ENCODE measurements around the gene SCRT2.

DNA sequence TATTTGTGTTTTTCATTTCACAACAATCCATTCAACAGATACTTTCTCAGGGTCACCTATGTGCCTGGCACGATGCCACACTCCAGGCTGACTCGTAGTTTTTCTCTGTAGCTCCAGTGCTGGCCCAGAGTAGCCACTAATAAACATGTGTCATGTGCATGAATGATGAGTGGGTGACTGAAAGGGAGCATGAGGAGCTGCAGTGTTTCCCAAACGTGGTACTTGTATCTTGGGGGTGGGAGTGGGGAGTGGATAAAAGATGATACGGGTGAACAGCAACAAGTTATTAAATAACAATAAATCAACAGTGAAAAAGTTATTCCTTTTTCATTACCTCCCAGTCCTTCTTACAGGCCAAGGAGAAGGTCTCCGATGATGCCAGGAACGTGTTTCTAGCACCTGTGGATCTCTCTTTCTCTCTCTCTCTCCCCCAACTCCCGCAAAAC is 39.7 kb downstream of the SCRT2 start:
- TF ChIP-seq, protein P1, sequence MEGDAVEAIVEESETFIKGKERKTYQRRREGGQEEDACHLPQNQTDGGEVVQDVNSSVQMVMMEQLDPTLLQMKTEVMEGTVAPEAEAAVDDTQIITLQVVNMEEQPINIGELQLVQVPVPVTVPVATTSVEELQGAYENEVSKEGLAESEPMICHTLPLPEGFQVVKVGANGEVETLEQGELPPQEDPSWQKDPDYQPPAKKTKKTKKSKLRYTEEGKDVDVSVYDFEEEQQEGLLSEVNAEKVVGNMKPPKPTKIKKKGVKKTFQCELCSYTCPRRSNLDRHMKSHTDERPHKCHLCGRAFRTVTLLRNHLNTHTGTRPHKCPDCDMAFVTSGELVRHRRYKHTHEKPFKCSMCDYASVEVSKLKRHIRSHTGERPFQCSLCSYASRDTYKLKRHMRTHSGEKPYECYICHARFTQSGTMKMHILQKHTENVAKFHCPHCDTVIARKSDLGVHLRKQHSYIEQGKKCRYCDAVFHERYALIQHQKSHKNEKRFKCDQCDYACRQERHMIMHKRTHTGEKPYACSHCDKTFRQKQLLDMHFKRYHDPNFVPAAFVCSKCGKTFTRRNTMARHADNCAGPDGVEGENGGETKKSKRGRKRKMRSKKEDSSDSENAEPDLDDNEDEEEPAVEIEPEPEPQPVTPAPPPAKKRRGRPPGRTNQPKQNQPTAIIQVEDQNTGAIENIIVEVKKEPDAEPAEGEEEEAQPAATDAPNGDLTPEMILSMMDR (IDR thresholded peaks at IDR 0.05; ENCODE audit: insufficient read depth, low read depth, low read length) = no peak
- TF ChIP-seq EZH2 (IDR thresholded peaks at IDR 0.05; ENCODE audit: insufficient read depth, low read length) = no peak

Measured in astrocyte (in vitro differentiated cells and primary cell).